SK-N-SH (cell line): ENCODE data around the gene SRSF10. TPM values are rescaled to one million over a fixed set of nuclear protein-coding genes. Genes with fewer than 3 reads are reported as not detected.

ENCODE experiments used
- CTCF ChIA-PET: fragments of 300-600, 350-600 bp; formaldehyde crosslinking; extraction: SDS; loops from one replicate; lab custom pipeline; 2021; lab: Yijun Ruan, JAX
- POLR2A ChIA-PET: fragments of 350-600 bp; sonication (Branson Sonifier 250); formaldehyde crosslinking; extraction: SDS; loops from one replicate; lab custom pipeline; 2020; ENCODE audit warnings: antibody characterized with exemption, inconsistent platforms; lab: Yijun Ruan, JAX
- DNase-seq: peaks from one replicate; pipeline ENCODE4 v3.0.0; 2012
- H2AFZ ChIP-seq: fragments of 200-600 bp; sonication (generic); 2 replicates; pipeline ENCODE4 v1.8.1; 2016; ENCODE audit warnings: antibody characterized with exemption, mild to moderate bottlenecking, low read depth
- H3F3A ChIP-seq: fragments of 200-600 bp; sonication (generic); replicated peaks from 2 replicates; pipeline ENCODE3; 2016; ENCODE audit warnings: antibody characterized with exemption, mild to moderate bottlenecking; ENCODE audit not compliant: insufficient read depth
- H3K27ac ChIP-seq, 2 experiments: fragments of 200-500 bp in 1 of 2; fragments of 200-600 bp in 1 of 2; sonication (Bioruptor generic) in 1 of 2; sonication (generic), shearing (Covaris generic) in 1 of 2; 2 replicates each; pipeline versions ENCODE4 v1.5.1 to v1.6.1; 2014 to 2016; ENCODE audit warnings: low read depth in 2 of 2, inconsistent platforms in 1 of 2, low read length in 1 of 2, mild to moderate bottlenecking in 1 of 2, mixed read lengths in 1 of 2
- H3K27me3 ChIP-seq: fragments of 200-600 bp; sonication (generic), shearing (Covaris generic); 2 replicates; pipeline ENCODE4 v1.6.1; 2016; ENCODE audit warnings: mixed run types; ENCODE audit not compliant: insufficient read depth
- H3K36me3 ChIP-seq, 2 experiments: fragments of 200-500 bp in 1 of 2; fragments of 200-600 bp in 1 of 2; sonication (Bioruptor generic) in 1 of 2; sonication (generic) in 1 of 2; replicated peaks in 1 of 2; 2 replicates each; pipeline versions ENCODE3 to v1.5.1; 2014 to 2016; ENCODE audit warnings: low read length in 1 of 2, mild to moderate bottlenecking in 1 of 2; ENCODE audit not compliant: insufficient read depth in 2 of 2, control insufficient read depth in 1 of 2
- H3K4me1 ChIP-seq, 2 experiments: fragments of 200-500 bp in 1 of 2; fragments of 200-600 bp in 1 of 2; sonication (Bioruptor generic) in 1 of 2; sonication (generic), shearing (Covaris generic) in 1 of 2; 2 replicates each; pipeline versions ENCODE4 v1.5.1 to v1.6.1; 2014 to 2016; ENCODE audit warnings: low read depth in 1 of 2, low read length in 1 of 2, mixed run types in 1 of 2; ENCODE audit not compliant: insufficient read depth in 2 of 2, control insufficient read depth in 1 of 2
- H3K4me2 ChIP-seq: fragments of 200-600 bp; sonication (generic), shearing (Covaris generic); 2 replicates; pipeline ENCODE4 v1.6.1; 2017; ENCODE audit warnings: mixed run types
- H3K4me3 ChIP-seq, 2 experiments: fragments of 200-500 bp in 1 of 2; fragments of 200-600 bp in 1 of 2; sonication (Bioruptor generic) in 1 of 2; sonication (generic), shearing (Covaris generic) in 1 of 2; 2 replicates each; pipeline versions ENCODE4 v1.5.1 to v1.8.1; 2014 to 2016; ENCODE audit warnings: low read depth in 2 of 2, inconsistent platforms in 1 of 2, low read length in 1 of 2, mild to moderate bottlenecking in 1 of 2, mixed read lengths in 1 of 2, moderate library complexity in 1 of 2
- H3K79me2 ChIP-seq: fragments of 200-600 bp; sonication (generic); 2 replicates; pipeline ENCODE4 v1.8.1; 2017; ENCODE audit warnings: mild to moderate bottlenecking; ENCODE audit not compliant: insufficient read depth
- H3K9ac ChIP-seq: fragments of 200-600 bp; sonication (generic); 2 replicates; pipeline ENCODE4 v1.6.1; 2017; ENCODE audit warnings: mixed run types
- H3K9me2 ChIP-seq: fragments of 200-600 bp; sonication (generic); 2 replicates; pipeline ENCODE4 v1.6.1; 2017; ENCODE audit warnings: mixed run types
- H3K9me3 ChIP-seq: fragments of 200-600 bp; sonication (generic); 2 replicates; pipeline ENCODE4 v1.6.1; 2017; ENCODE audit warnings: mixed run types, mild to moderate bottlenecking, moderate library complexity
- H4K20me1 ChIP-seq: fragments of 200-600 bp; sonication (generic); 2 replicates; pipeline ENCODE4 v1.6.1; 2017; ENCODE audit warnings: mild to moderate bottlenecking, mixed run types; ENCODE audit not compliant: insufficient read depth
- FOXJ3 ChIP-seq: sonication (generic); formaldehyde crosslinking; IDR thresholded peaks from 2 replicates; pipeline ENCODE4 v1.5.1; 2020; ENCODE audit warnings: mild to moderate bottlenecking, missing genetic modification reagents
- JUND ChIP-seq: IDR thresholded peaks from 2 replicates; pipeline ENCODE4 v1.4.0; 2012
- MAX ChIP-seq: IDR thresholded peaks from 2 replicates; pipeline ENCODE4 v1.4.0; 2012; ENCODE audit warnings: low read depth
- NFIC ChIP-seq: IDR thresholded peaks from 2 replicates; pipeline ENCODE4 v1.4.0; 2012; ENCODE audit warnings: borderline replicate concordance
- POLR2AphosphoS5 ChIP-seq: IDR thresholded peaks from 2 replicates; pipeline ENCODE4 v1.6.1; 2012; ENCODE audit warnings: low read depth, low read length
- RCOR1 ChIP-seq: fragments of 150-350 bp; IDR thresholded peaks from 2 replicates; pipeline ENCODE4 v1.6.1; 2017; ENCODE audit warnings: antibody characterized with exemption, low read length
- SIN3A ChIP-seq: IDR thresholded peaks from 2 replicates; pipeline ENCODE4 v1.6.1; 2012; ENCODE audit warnings: low read depth, mild to moderate bottlenecking, low read length, moderate library complexity, borderline replicate concordance
- USF2 ChIP-seq: fragments of 150-350 bp; IDR thresholded peaks from 2 replicates; pipeline ENCODE4 v1.6.1; 2017; ENCODE audit warnings: antibody characterized with exemption, low read length, low read depth, borderline replicate concordance
- YY1 ChIP-seq: IDR thresholded peaks from 2 replicates; pipeline ENCODE4 v1.4.0; 2012; ENCODE audit warnings: low read depth, mild to moderate bottlenecking
- WGBS: methylation state at CpG from one replicate; pipeline ENCODE4 v1.1.6; 2017; ENCODE audit warnings: low lambda C conversion rate; 5-methylcytosine and 5-hydroxymethylcytosine counted together
- polyA plus RNA-seq, 3 experiments: library from polyadenylated mRNA; depleted of rRNA; stranded (reverse); fragments of >200 nt; gene quantifications; 2 replicates each; pipeline ENCODE4 v1.2.3, GENCODE V29; 2012

SRSF10 gene
- polyA plus RNA-seq, 1 of the 3 experiments (the other 2 are of a cell fraction) = 79.8 TPM

DNA sequence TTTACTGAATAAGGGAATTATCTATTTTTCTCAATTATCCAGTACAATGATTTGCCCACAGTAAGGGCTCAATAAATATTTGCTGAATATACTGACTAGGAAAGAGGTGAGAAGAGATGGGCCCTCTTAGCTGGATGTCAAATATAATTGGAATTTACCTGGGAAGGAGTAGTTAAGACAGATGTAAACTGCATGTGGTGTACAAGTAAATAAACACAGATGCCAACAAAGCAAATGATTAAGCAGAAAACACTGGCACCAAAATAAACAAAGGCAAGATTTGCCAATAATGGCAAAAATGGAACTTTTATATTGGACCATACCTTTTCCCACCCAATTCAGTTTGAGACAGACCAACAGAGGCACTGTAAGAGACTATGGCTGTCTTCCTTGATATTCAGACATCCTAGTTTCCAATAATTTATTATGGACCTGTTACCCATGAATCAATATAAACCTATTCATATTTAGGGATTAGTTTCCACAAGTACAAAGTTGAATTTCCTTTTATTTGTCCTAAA, 13.1 kb downstream of the SRSF10 start:
- no peak for DNase-seq
- Histone ChIP-seq H3K9me3 (no peaks in the 10 kb centered on the region), H3K79me2 (peaks cover 92% of the 10 kb centered on the region), H3K27me3 (no peaks in the 10 kb centered on the region), H2AFZ (no peak overlapping the region), H3K27ac (peak overlapping the region; percentile 43 to 59), H3K4me3 (no peak overlapping the region), H3K4me1 (peaks cover 0 to 5% of the 10 kb centered on the region in 2 experiments; a peak in 2 of 4 replicates), H3F3A (peaks cover 70% of the 10 kb centered on the region), H4K20me1 (peaks cover 9% of the 10 kb centered on the region; the same call in 1 of the 2 replicates), H3K36me3 (peaks cover 86% of the 10 kb centered on the region in 2 experiments), H3K9me2 (no peaks in the 10 kb centered on the region)
- POLR2A ChIA-PET = interaction anchor here (0.6 kb wide), 1 partner anchor 369 kb away, joined by 3 read pairs; no protein-coding TSS in a partner anchor
- no peak for TF ChIP-seq NFIC
- TF ChIP-seq RCOR1 = no peak
- TF ChIP-seq MAX = no peak
- no peak for TF ChIP-seq YY1
- TF ChIP-seq FOXJ3 = no peak
- no peak for TF ChIP-seq USF2
- TF ChIP-seq SIN3A = no peak
- no peak for TF ChIP-seq JUND
- TF ChIP-seq, all 33 proteins: peak for 0
- Histone ChIP-seq H3K9ac (no peak overlapping the region), H3K4me2 (no peak overlapping the region)
- CTCF ChIA-PET = interaction anchor here (1.5 kb wide), 1 partner anchor 11 kb away, joined by 3 read pairs; no protein-coding TSS in a partner anchor

DNA sequence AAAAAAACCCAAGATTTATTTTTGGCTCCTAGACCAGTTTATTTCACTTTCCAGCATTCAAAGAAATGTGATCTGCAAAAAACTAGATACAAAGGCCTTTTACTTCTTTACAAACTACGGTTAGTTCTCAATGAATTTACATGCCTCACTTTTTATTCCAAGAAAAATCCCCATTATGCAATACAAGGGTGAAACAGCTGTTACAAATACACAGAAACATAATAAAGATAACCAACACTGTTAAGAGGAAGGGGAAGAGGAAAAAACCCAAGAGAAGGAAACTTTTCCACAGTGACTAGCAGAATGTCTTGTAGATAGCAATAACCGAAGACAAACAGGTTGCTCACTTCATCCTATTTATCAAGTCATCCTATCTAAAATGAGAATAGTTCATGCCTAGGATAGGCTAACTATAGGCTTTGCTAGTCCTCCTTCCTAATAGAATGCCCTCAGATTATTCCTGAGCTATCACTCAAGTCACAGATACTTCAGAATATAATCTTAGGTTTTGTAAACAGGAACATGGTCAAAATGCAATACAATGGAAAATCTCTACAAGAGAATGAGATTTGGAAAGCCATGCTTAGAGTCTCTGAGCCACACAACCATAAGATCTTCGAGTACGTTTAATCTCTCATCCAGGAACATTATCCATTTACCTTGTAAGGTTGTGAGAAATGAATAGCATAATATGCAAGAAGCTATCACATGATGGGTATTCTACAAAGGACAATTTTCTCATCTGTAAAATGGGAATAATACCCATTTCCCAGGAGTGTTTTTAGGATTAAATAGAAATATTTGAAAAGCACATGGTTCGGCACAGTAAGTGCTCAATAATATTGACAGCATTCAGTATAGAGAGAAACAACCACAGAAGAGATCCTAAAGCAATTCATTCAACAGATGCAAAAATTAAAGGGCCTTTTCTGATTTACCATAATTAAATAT, 15.1 kb downstream of the SRSF10 start:
- Histone ChIP-seq H3K4me2 (no peak overlapping the region), H3K27ac (peak overlapping the region; percentile 53 to 59)
- WGBS = 87% methylated on average over 5 of the region's 5 CpGs

More for the DNA sequence above, 15.1 kb downstream of the SRSF10 start:
- Histone ChIP-seq H2AFZ (no peak overlapping the region), H3F3A (peaks cover 76% of the 10 kb centered on the region), H3K9ac (no peak overlapping the region), H3K4me1 (peaks cover 0 to 5% of the 10 kb centered on the region in 2 experiments; a peak in 2 of 4 replicates), H3K79me2 (peaks cover 94% of the 10 kb centered on the region), H3K27me3 (no peaks in the 10 kb centered on the region), H3K36me3 (peaks cover 79 to 84% of the 10 kb centered on the region in 2 experiments), H3K9me3 (no peaks in the 10 kb centered on the region), H4K20me1 (peaks cover 19% of the 10 kb centered on the region), H3K9me2 (no peaks in the 10 kb centered on the region)
- POLR2A ChIA-PET = no interaction called here
- no peak for DNase-seq
- CTCF ChIA-PET = interaction anchor here (1.1 to 1.6 kb wide), 3 partner anchors 48 to 191 kb away, joined by 3 to 4 read pairs (median 4); no protein-coding TSS in a partner anchor
- no peak for TF ChIP-seq FOXJ3
- peak; percentile 65; the same call in 1 of the 2 replicates for TF ChIP-seq POLR2AphosphoS5
- TF ChIP-seq, all 33 proteins: peak for 1
- no peak overlapping the region for H3K4me3 ChIP-seq
